ENCODE measurements around the gene TAGLN.

TAGLN gene

GRCh38 chr11:117220568-117220967, 21.4 kb downstream of the TAGLN start:
- Histone ChIP-seq H3K27ac (no peak overlapping the region), H3K4me1 (ENCODE audit: low read depth, poor library complexity, severe bottlenecking) (no peaks in the 10 kb centered on the region), H3K36me3 (ENCODE audit: insufficient read depth) (no peaks in the 10 kb centered on the region), H3K27me3 (ENCODE audit: insufficient read depth, low read depth) (no peaks in the 10 kb centered on the region), H3K9ac (no peak overlapping the region), H2AFZ (ENCODE audit: low read depth) (no peak overlapping the region), H3K4me3 (IDR thresholded peaks at IDR 0.05; ENCODE audit: insufficient read depth, low read depth, low read length) (no peak overlapping the region), H4K20me1 (ENCODE audit: insufficient read depth) (no peaks in the 10 kb centered on the region), H3K4me2 (no peak overlapping the region), H3K79me2 (ENCODE audit: insufficient read depth, low read depth) (no peaks in the 10 kb centered on the region)
- TF ChIP-seq CTCF (conservative IDR thresholded peaks at IDR 0.05; ENCODE audit: low read depth, low read length): no peak

- Histone ChIP-seq H3K9ac (no peak overlapping the region), H3K4me1 (ENCODE audit: low read depth, poor library complexity, severe bottlenecking) (no peaks in the 10 kb centered on the region), H4K20me1 (ENCODE audit: insufficient read depth) (no peaks in the 10 kb centered on the region), H3K36me3 (ENCODE audit: insufficient read depth) (no peaks in the 10 kb centered on the region), H3K4me3 (IDR thresholded peaks at IDR 0.05; ENCODE audit: insufficient read depth, low read depth, low read length) (no peak overlapping the region), H3K79me2 (ENCODE audit: insufficient read depth, low read depth) (no peaks in the 10 kb centered on the region), H2AFZ (ENCODE audit: low read depth) (no peak overlapping the region), H3K27me3 (ENCODE audit: insufficient read depth, low read depth) (no peaks in the 10 kb centered on the region), H3K4me2 (no peak overlapping the region), H3K27ac (no peak overlapping the region)
- TF ChIP-seq CTCF (conservative IDR thresholded peaks at IDR 0.05; ENCODE audit: low read depth, low read length): no peak
These were observed 22.0 kb downstream of the TAGLN start for GRCh38 chr11:117220999-117221774.

GRCh38 chr11:117221775-117222517, 22.8 kb downstream of the TAGLN start:
- Histone ChIP-seq H3K27me3 (ENCODE audit: insufficient read depth, low read depth) (no peaks in the 10 kb centered on the region), H3K4me2 (no peak overlapping the region), H3K36me3 (ENCODE audit: insufficient read depth) (no peaks in the 10 kb centered on the region), H3K4me1 (ENCODE audit: low read depth, poor library complexity, severe bottlenecking) (no peaks in the 10 kb centered on the region), H3K4me3 (IDR thresholded peaks at IDR 0.05; ENCODE audit: insufficient read depth, low read depth, low read length) (no peak overlapping the region), H3K79me2 (ENCODE audit: insufficient read depth, low read depth) (no peaks in the 10 kb centered on the region), H2AFZ (ENCODE audit: low read depth) (no peak overlapping the region), H3K27ac (no peak overlapping the region), H3K9ac (no peak overlapping the region), H4K20me1 (ENCODE audit: insufficient read depth) (no peaks in the 10 kb centered on the region)
- no peak for TF ChIP-seq CTCF (conservative IDR thresholded peaks at IDR 0.05; ENCODE audit: low read depth, low read length)

GRCh38 chr11:117222991-117223740, 24.0 kb downstream of the TAGLN start:
- Histone ChIP-seq H3K36me3 (ENCODE audit: insufficient read depth) (no peaks in the 10 kb centered on the region), H3K9ac (no peak overlapping the region), H3K27ac (no peak overlapping the region), H3K4me1 (ENCODE audit: low read depth, poor library complexity, severe bottlenecking) (no peaks in the 10 kb centered on the region), H4K20me1 (ENCODE audit: insufficient read depth) (no peaks in the 10 kb centered on the region), H3K79me2 (ENCODE audit: insufficient read depth, low read depth) (no peaks in the 10 kb centered on the region), H3K4me3 (IDR thresholded peaks at IDR 0.05; ENCODE audit: insufficient read depth, low read depth, low read length) (no peak overlapping the region), H2AFZ (ENCODE audit: low read depth) (no peak overlapping the region), H3K4me2 (no peak overlapping the region), H3K27me3 (ENCODE audit: insufficient read depth, low read depth) (no peaks in the 10 kb centered on the region)
- no peak for TF ChIP-seq CTCF (conservative IDR thresholded peaks at IDR 0.05; ENCODE audit: low read depth, low read length)
